LNCAP (cell line): Measurements from ENCODE around the gene RC3H2.

Experiments
- TF ChIP-seq, protein P1 (sequence below): fragments of 450-650 bp; IDR thresholded peaks from 2 replicates; pipeline ENCODE4 v1.5.1; 2017; ENCODE audit warnings: mild to moderate bottlenecking

RC3H2 gene

DNA sequence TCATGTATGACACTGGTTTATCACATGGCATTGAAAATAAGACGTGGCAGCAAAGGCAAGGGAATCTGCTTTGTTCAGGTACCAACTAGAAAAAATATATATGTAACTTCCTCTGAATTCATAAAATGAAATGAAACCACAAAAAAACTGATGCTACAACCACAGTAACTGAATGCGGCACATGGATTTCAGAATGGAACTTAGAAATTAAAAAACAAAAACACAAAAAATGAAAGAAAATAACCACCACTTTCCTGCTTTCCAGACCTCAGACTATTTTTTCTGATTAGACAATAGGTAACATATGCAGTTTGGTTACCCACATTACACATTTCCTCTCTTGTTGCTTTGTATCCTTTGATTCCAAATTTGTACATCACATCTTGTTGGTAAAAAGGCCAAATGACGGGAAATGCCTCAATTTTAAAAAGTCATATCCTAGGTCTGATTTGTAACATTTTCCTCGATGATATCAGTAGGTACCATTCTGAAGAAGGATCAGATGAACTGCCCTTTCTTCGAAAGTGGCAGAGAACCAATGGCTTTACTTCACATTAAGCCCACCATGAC, 58.7 kb downstream of the RC3H2 start:
- TF ChIP-seq, protein P1, sequence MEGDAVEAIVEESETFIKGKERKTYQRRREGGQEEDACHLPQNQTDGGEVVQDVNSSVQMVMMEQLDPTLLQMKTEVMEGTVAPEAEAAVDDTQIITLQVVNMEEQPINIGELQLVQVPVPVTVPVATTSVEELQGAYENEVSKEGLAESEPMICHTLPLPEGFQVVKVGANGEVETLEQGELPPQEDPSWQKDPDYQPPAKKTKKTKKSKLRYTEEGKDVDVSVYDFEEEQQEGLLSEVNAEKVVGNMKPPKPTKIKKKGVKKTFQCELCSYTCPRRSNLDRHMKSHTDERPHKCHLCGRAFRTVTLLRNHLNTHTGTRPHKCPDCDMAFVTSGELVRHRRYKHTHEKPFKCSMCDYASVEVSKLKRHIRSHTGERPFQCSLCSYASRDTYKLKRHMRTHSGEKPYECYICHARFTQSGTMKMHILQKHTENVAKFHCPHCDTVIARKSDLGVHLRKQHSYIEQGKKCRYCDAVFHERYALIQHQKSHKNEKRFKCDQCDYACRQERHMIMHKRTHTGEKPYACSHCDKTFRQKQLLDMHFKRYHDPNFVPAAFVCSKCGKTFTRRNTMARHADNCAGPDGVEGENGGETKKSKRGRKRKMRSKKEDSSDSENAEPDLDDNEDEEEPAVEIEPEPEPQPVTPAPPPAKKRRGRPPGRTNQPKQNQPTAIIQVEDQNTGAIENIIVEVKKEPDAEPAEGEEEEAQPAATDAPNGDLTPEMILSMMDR = no peak

DNA sequence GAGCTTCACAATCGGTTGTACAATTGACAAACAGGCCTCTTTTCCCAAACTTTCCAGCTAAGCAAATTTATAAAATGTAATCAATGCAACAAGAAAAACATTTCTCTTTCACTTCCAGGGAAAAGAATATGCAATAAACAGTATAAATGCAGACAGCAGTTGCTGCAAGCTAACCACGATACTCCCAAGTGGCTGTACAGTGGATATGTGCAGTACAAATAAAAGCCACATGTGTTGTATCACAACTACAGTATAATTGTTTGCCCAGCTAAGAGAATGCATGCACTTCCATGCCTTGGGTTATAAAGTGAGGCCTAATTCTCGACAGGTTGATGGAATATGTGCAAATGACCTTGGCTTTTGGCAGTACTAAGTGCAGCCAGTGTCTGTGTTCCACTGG, 60.0 kb downstream of the RC3H2 start:
- TF ChIP-seq, protein P1 = no peak

DNA sequence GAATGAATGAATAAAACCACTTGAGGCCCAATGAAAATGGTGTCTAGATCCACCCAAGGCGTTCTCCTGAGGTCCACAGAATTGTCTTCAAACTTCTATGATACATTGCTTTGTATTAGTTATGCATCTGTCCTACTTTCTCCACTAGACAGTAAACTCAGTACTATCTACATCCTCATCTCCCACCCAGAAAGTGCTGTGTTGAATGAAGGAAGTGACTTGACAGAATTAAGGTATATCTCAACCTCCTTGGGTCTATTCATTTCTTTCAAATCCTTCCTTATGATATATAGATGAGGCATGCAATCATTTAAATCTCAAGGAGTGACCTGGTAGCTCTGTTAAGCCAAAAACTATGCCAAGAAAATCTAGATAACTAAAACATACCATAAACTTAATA, 61.0 kb downstream of the RC3H2 start:
- TF ChIP-seq, protein P1 = no peak

DNA sequence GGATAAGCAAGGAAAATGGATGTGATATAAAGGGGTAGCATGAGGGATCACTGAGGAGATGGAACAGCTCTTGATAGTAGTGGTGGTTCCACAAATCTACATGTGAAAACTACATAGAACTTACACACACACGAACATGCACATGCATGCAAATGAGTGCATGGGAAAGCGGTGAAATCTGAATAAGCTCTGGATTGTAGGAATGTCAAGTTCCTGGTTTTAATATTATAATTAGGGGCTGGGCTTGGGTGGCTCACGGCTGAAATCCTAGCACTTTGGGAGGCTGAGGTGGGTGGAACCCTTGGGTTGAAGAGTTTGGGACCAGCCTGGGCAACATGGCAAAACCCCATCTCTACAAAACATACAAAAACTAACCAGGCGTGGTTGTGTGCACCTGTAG, 63.7 kb downstream of the RC3H2 start:
- TF ChIP-seq, protein P1 = no peak

DNA sequence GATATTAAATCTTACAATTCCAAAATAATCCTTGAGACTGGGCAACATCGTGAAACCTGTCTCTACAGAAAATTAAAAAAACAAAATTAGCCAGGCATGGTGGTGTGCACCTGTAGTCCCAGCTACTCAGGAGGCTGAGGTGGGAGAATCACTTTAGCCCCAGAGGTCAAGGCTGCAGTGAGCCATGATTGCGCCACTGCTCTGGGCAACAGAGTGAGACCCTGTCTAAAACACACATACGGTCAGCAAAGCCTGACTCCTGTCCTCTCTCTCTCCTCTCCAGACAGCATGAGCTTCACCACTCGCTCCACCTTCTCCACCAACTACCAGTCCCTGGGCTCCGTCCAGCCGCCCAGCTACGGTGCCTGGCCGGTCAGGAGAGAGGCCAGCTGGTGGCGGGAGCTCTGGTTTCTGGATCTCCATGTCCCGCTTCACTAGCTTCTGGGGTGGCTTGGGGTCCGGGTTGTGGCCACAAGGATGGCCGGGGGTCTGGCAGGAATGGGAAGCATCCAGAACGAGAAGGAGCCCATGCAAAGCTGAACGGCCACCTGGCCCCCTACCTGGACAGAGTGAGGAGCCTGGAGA, 67.8 kb downstream of the RC3H2 start:
- TF ChIP-seq, protein P1 = no peak

DNA sequence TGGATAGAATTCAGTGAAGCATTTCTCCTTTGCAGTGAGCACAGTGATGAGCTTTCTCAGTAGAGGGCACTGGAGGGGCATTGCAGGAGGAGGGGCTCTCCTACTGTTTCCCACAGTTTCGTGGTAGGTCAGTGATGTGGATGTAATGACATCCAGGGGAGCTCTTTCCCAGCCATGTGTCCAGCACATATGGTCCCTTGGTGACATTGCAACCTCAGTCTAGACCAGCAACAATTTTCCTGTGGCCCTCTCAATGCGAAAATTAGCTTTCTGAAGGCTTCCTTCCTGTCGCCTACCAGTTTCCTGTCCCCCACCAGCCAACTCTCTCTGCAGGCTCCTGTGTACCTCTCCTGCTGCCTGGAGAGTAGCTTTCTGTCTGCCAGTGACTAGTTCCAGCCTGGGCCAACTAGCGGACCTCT, 69.8 kb downstream of the RC3H2 start:
- TF ChIP-seq, protein P1 = no peak

DNA sequence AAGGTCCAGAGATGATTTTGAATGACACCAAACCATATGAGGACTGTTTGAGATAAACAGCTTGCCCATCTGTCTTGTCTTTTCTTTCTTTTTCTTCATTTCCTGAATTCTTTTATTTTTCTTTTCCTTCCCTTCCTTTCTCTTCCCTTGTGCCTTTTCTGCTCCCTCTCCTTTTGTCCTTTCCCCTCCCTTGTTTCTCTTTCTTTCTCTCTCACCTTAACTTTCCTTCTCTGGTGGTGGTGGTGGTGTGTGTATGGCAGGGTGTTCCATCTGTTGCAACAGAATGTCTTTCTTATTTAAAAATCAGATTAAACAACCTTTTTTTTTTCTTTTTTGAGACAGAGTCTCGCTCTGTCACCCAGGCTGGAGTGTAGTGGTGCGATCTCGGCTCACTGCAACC, 73.0 kb downstream of the RC3H2 start:
- TF ChIP-seq, protein P1 = no peak

DNA sequence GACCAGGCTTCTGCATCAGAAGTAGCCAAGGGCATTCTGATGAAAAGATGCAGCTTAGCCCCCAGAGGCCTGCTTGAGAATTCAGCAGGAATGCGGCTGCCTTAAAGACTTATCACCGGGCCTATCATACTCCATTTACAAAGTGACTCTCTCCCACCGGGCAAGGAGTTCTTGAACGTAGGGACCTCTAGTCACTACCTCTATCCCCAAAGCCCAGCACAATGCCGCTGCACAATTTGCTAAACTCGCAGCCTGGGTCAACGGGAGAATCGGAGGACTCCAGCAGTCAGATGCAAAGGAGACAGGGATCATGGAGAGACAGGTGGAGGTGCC, 77.4 kb downstream of the RC3H2 start:
- TF ChIP-seq, protein P1 = no peak
